Measurements from ENCODE around the gene ZDHHC7. TPM values are rescaled to one million over a fixed set of nuclear protein-coding genes. Genes with fewer than 3 reads are reported as not detected.

Gene ZDHHC7
- total and polyA plus RNA-seq, 4 donors = 2.5 to 14.9 (median 12.1) TPM

- Histone ChIP-seq H3K4me1 (ENCODE audit: control insufficient read depth in 4 of 4, insufficient read depth in 4 of 4, low read length in 3 of 4) (peaks cover 0 to 22% (median 7%) of the 10 kb centered on the region in 4 donors), H3K27me3 (ENCODE audit: control insufficient read depth in 4 of 4, insufficient read depth in 4 of 4, low read length in 3 of 4) (no peaks in the 10 kb centered on the region), H3K27ac (ENCODE audit: low read depth in 1 of 2, low read length in 2 of 2) (peak overlapping the region in 1 of 2 donors; percentile 56), H3K4me3 (ENCODE audit: low read depth in 1 of 3, low read length in 3 of 3) (no peak overlapping the region), H3K9ac (ENCODE audit: low read depth in 1 of 2, low read length in 2 of 2) (peak overlapping the region in 1 of 2 donors; percentile 31), H3K36me3 (ENCODE audit: control insufficient read depth in 4 of 4, insufficient read depth in 3 of 4, low read depth in 1 of 4, low read length in 3 of 4) (no peaks in the 10 kb centered on the region), H3K9me3 (ENCODE audit: control insufficient read depth in 4 of 4, low read length in 3 of 4) (no peaks in the 10 kb centered on the region)
- 50% methylated on average over 27 of the region's 27 CpGs for WGBS
- TF ChIP-seq GABPA (IDR thresholded peaks at IDR 0.05 in 1 of 2, conservative IDR thresholded peaks at IDR 0.05 in 1 of 2) = no peak
- peak; percentile 63 for TF ChIP-seq SP1 (IDR thresholded peaks at IDR 0.05)
- peak; percentile 60 to 75 for TF ChIP-seq HNF4A (conservative IDR thresholded peaks at IDR 0.05)
- TF ChIP-seq JUND (IDR thresholded peaks at IDR 0.05) = no peak
- peak; percentile 59 to 61 for TF ChIP-seq RXRA (IDR thresholded peaks at IDR 0.05)
- DNase-seq (ENCODE audit: low spot score) = peak; percentile 68
Observed at GRCh38 chr16:84947996-84948850, 63.1 kb downstream of the ZDHHC7 start.

GRCh38 chr16:84947022-84947421, 64.3 kb downstream of the ZDHHC7 start:
- Histone ChIP-seq H3K27ac (ENCODE audit: low read depth in 1 of 2, low read length in 2 of 2) (no peak overlapping the region), H3K9me3 (ENCODE audit: control insufficient read depth in 4 of 4, low read length in 3 of 4) (no peaks in the 10 kb centered on the region), H3K4me1 (ENCODE audit: control insufficient read depth in 4 of 4, insufficient read depth in 4 of 4, low read length in 3 of 4) (peaks cover 0 to 15% (median 4%) of the 10 kb centered on the region in 4 donors), H3K27me3 (ENCODE audit: control insufficient read depth in 4 of 4, insufficient read depth in 4 of 4, low read length in 3 of 4) (no peaks in the 10 kb centered on the region), H3K36me3 (ENCODE audit: control insufficient read depth in 4 of 4, insufficient read depth in 3 of 4, low read depth in 1 of 4, low read length in 3 of 4) (no peaks in the 10 kb centered on the region), H3K4me3 (ENCODE audit: low read depth in 1 of 3, low read length in 3 of 3) (no peak overlapping the region), H3K9ac (ENCODE audit: low read depth in 1 of 2, low read length in 2 of 2) (no peak overlapping the region)
- WGBS = 65% methylated on average over 9 of the region's 9 CpGs
- TF ChIP-seq GABPA (IDR thresholded peaks at IDR 0.05 in 1 of 2, conservative IDR thresholded peaks at IDR 0.05 in 1 of 2) (no peak), SP1 (IDR thresholded peaks at IDR 0.05) (no peak), MAX (IDR thresholded peaks at IDR 0.05) (no peak), HNF4G (IDR thresholded peaks at IDR 0.05) (no peak), RXRA (IDR thresholded peaks at IDR 0.05) (no peak), REST (IDR thresholded peaks at IDR 0.05) (no peak), FOXA2 (IDR thresholded peaks at IDR 0.05) (no peak), EGR1 (IDR thresholded peaks at IDR 0.05; ENCODE audit: low read depth in 2 of 2) (no peak), FOXA1 (IDR thresholded peaks at IDR 0.05) (no peak), ZBTB33 (IDR thresholded peaks at IDR 0.05) (no peak)
- no peak for DNase-seq (ENCODE audit: low spot score)

All from liver (tissue), 9 donors.